Measurements from ENCODE around the gene CD79B.
"Not testable (repeated sequence)": the region's sequence is repeated elsewhere in the genome, so short reads cannot be mapped to it uniquely, and the experiment has no call there.

The CD79B gene

GRCh38 chr17:63930951-63931575 is 1.1 kb downstream of the CD79B start:
- no peak for DNase-seq

GRCh38 chr17:63929860-63930766 is 2.0 kb downstream of the CD79B start:
- no peak for DNase-seq

GRCh38 chr17:63928966-63929695 is 3.0 kb downstream of the CD79B start:
- no peak for DNase-seq

GRCh38 chr17:63928172-63928666 is 3.9 kb downstream of the CD79B start:
- no peak for DNase-seq

GRCh38 chr17:63927464-63928171 is 4.5 kb downstream of the CD79B start:
- DNase-seq = no peak

GRCh38 chr17:63926164-63926563 is 6.0 kb downstream of the CD79B start:
- DNase-seq = no peak

- DNase-seq = no peak
These were observed 6.5 kb downstream of the CD79B start for GRCh38 chr17:63925615-63926014.

- not testable (repeated sequence) for DNase-seq
These were observed 9.7 kb downstream of the CD79B start for GRCh38 chr17:63922402-63922801.

GRCh38 chr17:63920779-63921178 is 11.4 kb downstream of the CD79B start:
- DNase-seq = not testable (repeated sequence)

GRCh38 chr17:63920050-63920449 is 12.1 kb downstream of the CD79B start:
- not testable (repeated sequence) for DNase-seq

- peak; percentile 27 for DNase-seq
These were observed 12.8 kb downstream of the CD79B start for GRCh38 chr17:63919311-63919723.

- DNase-seq = not testable (repeated sequence)
These were observed 13.3 kb downstream of the CD79B start, which contains the start of gene GH1 for GRCh38 chr17:63918789-63919305. Gene GH1, minus strand, starts transcription at chr17:63918839. Its CDS starts 63 bp downstream, at chr17:63918776.

GRCh38 chr17:63918305-63918704 is 13.8 kb downstream of the CD79B start:
- DNase-seq = no peak

GRCh38 chr17:63917646-63918045 is 14.5 kb downstream of the CD79B start:
- no peak for DNase-seq

- not testable (repeated sequence) for DNase-seq
These were observed 14.9 kb downstream of the CD79B start for GRCh38 chr17:63917206-63917605.

- no peak for DNase-seq
These were observed 15.5 kb downstream of the CD79B start for GRCh38 chr17:63916566-63917185.

GRCh38 chr17:63915753-63916152 is 16.4 kb downstream of the CD79B start:
- not testable (repeated sequence) for DNase-seq

- no peak for DNase-seq
These were observed 17.7 kb downstream of the CD79B start for GRCh38 chr17:63914471-63914870.

- no peak for DNase-seq
These were observed 20.5 kb downstream of the CD79B start for GRCh38 chr17:63911657-63912100.

- DNase-seq = no peak
These were observed 21.0 kb downstream of the CD79B start, which contains the start of gene CSHL1 for GRCh38 chr17:63911041-63911635. Gene CSHL1, minus strand, starts transcription at chr17:63911258. Its CDS starts 62 bp downstream, at chr17:63911196.

GRCh38 chr17:63910096-63910495 is 22.0 kb downstream of the CD79B start:
- DNase-seq = no peak
